Activated T-cell treated with anti-CD3 and anti-CD28 coated beads for 4 hours (primary cell): ENCODE measurements around the gene SLC25A18.

Experiments used
- DNase-seq: peaks from one replicate; pipeline ENCODE4 v3.0.0-alpha.2; 2020

SLC25A18 gene

GRCh38 chr22:17570851-17571631 lies 7.7 kb downstream of the SLC25A18 start:
- no peak for DNase-seq

DNA sequence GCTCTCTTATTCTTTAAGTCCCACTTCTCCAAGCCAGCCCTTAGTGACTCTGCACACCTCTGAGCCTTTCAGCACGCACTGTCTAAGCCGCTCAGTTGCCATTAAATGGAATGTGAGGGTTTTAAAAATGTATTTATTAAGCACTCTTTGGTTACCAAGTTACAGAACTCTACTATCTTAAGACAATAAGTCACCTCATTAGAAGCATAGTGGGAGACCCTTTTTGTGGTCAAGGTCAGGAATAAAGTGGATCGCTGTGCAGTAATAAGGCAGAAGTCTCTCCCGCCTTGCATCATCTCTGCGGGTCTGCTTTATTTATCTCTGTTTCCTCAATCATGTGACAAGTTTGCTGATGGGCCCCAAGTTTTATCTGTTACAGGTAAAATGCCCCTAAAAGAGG lies 11.9 kb downstream of the SLC25A18 start:
- DNase-seq: no peak

GRCh38 chr22:17575681-17576080 lies 12.4 kb downstream of the SLC25A18 start:
- DNase-seq: no peak

- no peak for DNase-seq
Measured at GRCh38 chr22:17576470-17576869, 13.2 kb downstream of the SLC25A18 start.

DNA sequence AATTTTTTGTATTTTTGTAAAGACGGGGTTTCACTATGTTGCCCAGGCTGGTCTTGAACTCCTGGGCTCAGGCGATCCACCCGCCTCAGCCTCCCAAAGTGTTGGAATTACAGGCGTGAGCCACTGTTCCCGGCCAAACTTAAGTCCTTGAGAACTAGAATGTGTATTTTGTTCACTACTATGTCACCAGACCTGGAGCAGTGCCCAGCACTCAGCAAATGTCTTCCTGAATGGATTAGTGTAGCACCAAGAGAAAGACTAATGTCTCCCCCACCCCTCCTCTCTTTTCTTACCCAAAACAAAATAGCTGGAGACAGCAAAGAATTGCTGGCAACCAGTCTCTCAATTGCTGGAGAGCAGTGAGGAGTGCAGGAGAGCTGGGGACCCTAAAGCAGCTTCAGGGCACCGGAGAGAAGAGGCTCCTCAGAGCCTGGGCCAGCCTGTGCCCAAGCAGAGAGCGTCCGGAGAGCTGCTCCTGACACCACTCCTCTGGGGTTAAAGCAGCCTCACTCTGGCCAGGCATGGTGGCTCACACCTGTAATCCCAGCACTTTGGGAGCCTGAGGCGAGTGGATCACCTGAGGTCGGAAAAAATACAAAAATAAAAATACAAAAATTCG lies 14.9 kb downstream of the SLC25A18 start:
- no peak for DNase-seq

GRCh38 chr22:17579535-17579981 lies 16.3 kb downstream of the SLC25A18 start:
- DNase-seq: no peak

DNA sequence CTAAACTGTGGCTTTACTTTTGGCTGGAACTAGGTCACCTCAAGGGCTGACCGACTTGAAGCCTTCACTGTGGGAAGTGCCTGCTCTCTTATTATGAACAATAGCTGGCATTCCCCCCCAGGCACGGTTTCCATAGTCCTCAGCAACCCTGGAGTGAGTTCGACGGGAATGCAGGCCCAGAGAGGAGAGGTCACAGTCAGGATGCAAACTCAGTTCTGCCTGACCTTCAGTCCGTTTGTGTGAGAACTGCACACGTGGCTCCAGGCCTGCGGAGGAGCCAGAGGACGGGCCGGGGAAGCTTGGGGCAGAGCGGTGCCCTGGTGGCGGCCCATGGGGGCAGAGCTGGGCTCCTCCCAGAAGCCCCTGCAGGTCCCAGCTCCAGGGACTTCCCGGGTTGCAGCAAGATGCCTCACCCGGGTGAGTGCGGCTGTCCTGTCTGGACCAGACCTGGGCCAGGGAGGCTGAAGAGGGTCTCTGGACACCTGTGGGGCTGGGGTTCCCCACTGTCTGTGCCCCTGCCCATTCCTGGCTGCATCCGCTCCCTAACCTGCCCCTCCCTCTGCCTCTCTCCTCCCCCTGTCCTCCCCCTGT lies 17.2 kb downstream of the SLC25A18 start:
- no peak for DNase-seq

DNA sequence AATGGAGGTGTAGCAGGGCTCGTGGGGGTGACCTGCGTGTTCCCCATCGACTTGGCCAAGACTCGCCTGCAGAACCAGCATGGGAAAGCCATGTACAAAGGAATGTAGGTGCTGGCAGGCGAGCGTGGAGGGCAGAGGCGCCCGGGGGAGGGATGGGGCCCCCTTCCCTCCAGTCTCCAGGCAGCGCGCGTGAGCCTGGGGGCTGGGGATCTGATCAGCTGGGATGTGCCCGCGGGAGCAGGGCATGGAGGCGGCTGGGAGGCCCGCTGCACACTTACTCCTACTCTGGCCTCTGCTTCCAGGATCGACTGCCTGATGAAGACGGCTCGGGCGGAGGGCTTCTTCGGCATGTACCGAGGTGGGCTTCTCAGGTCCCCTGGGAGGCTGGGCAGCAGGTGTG lies 17.8 kb downstream of the SLC25A18 start:
- DNase-seq: no peak

DNA sequence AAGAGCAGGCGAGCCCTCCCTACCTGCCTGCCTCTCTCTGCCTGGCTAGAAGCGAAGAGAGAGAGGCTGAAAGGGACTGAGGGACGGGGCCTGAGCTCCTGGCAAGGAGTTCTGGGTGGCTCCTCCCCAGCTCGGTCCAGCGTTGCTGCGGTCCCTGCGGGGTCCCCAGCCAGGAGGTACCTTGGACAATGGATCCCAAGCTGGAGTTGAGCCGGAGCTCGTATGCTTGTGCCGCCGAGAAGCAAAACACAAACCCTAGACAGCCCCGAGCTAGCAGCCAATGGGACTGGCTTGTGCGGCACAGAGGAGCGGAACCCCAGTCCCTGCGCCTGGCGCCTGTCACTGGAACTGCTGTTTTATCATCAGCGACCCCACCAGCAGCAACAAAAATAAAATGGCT lies 18.3 kb downstream of the SLC25A18 start:
- no peak for DNase-seq

DNA sequence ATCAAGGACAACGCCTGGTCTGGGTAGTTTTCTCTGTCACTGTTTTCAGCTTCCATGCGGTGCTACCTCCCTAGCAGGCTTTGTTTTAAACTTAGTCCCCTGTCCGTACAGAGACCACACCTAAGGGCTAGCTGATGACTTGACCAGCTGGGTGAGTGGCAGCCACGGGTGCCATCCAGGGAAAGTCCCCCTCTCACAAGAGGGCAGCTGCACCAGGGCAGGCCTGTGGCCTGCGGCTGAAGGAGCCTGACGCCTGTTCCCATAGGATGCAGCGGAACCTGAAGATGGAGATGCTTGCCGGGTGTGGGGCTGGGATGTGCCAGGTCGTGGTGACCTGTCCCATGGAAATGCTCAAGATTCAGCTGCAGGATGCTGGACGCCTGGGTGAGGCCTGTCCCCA lies 19.9 kb downstream of the SLC25A18 start:
- DNase-seq: no peak

- no peak for DNase-seq
Measured at GRCh38 chr22:17586831-17587440, 23.6 kb downstream of the SLC25A18 start.

GRCh38 chr22:17587629-17588028 lies 24.3 kb downstream of the SLC25A18 start:
- DNase-seq: no peak

DNA sequence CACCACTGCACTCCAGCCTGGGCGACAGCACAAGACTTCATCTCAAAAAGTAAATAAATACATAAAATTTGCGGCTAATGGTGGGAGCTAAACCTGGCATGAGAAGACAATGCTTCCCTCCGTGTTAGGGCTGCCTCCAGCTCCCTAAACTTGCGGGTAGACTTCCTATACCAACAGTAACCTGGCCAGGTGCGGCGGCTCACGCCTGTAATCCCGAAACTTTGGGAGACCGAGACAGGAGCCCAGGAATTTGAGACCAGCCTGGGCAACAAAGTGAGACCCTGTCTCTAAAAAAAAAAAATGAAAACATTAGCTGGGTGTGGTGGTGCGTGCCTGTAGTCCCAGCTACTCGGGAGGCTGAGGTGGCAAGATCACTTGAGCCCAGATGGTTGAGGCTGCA lies 25.3 kb downstream of the SLC25A18 start:
- DNase-seq: no peak

DNA sequence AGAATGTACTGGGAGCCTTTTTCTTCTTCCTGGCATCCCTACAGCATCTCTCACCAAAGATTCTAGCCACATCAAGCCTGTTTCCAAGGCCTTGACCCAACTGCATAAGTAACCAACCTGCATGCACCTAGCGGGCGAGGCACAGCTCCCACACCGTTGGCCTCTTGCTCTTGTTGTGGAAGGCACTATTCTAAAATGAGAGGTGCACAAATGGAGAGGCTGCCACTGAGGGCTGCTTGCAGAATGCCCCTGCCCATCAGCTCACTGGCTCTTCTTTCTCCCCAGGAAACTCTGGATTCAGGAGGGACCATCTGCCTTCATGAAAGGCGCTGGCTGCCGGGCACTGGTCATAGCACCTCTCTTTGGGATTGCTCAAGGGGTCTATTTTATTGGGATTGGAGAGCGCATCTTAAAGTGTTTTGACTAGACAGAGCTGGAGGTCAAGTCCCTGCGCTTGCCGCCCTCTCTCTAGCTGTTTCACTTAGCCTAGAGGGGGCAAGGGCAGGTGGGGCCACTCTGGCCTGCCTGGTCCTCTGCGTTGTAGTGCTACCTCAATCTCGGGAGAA lies 26.6 kb downstream of the SLC25A18 start:
- no peak for DNase-seq

- DNase-seq: no peak
Measured at GRCh38 chr22:17590586-17590985, 27.3 kb downstream of the SLC25A18 start.

GRCh38 chr22:17592201-17592600 lies 28.9 kb downstream of the SLC25A18 start:
- no peak for DNase-seq

- DNase-seq: no peak
Measured at GRCh38 chr22:17596226-17596625, 32.9 kb downstream of the SLC25A18 start.

DNA sequence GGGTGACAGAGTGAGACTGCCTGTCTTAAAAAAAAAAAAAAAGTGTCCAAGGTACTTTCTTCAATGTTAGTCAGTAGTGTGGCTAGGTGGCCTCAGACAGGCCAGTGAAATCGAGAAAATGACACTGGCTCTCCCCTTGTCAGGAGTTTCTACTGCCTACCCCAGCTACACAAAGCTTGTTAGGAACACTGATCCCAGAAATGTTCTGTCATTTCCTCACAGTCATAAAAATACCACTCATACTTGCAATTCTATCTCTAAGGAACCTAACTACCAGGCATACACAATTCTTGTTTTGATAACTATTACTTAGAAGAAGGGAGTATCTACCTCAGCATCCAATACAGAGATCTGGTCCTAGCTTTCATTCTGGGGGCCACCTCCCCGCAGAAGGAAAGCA lies 33.9 kb downstream of the SLC25A18 start:
- DNase-seq: no peak

- DNase-seq: no peak
Measured at GRCh38 chr22:17598318-17598717, 35.0 kb downstream of the SLC25A18 start.

GRCh38 chr22:17601031-17601430 lies 37.7 kb downstream of the SLC25A18 start:
- DNase-seq: no peak

- no peak for DNase-seq
Measured at GRCh38 chr22:17603668-17604067, 40.4 kb downstream of the SLC25A18 start.

GRCh38 chr22:17606496-17606895 lies 43.2 kb downstream of the SLC25A18 start:
- no peak for DNase-seq

GRCh38 chr22:17607891-17608521 lies 44.7 kb downstream of the SLC25A18 start:
- DNase-seq: no peak
